Measurements from ENCODE around the gene ARHGEF28. TPM values are rescaled to one million over a fixed set of nuclear protein-coding genes. Genes with fewer than 3 reads are reported as not detected.

The ARHGEF28 gene
- total RNA-seq, 2 donors from 2014 or later: 7.6 to 8.0 TPM

DNA sequence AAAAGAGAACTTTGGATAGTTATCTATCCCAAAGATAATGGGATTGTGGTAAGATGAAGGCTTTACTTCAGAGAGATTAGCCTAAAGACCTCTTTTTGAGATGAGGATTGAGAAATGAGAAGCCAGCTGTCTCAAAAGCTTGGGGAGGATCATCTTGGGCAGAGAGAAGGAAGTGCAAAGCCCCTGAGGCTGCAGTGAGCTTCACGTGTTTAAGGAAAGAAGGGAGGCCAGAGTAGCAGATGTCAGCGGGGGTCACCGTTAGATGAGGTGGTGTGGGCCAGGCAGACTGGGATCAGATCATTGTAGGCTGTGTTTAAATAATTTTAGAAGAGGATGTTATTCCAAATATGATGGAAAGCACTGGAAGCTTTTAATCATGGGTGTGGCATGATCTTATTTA is 270.1 kb downstream of the ARHGEF28 start:
- DNase-seq: no peak
- H3K9me3 ChIP-seq: no peaks in the 10 kb centered on the region
- no peaks in the 10 kb centered on the region for H3K27me3 ChIP-seq
- TF ChIP-seq, protein P1, sequence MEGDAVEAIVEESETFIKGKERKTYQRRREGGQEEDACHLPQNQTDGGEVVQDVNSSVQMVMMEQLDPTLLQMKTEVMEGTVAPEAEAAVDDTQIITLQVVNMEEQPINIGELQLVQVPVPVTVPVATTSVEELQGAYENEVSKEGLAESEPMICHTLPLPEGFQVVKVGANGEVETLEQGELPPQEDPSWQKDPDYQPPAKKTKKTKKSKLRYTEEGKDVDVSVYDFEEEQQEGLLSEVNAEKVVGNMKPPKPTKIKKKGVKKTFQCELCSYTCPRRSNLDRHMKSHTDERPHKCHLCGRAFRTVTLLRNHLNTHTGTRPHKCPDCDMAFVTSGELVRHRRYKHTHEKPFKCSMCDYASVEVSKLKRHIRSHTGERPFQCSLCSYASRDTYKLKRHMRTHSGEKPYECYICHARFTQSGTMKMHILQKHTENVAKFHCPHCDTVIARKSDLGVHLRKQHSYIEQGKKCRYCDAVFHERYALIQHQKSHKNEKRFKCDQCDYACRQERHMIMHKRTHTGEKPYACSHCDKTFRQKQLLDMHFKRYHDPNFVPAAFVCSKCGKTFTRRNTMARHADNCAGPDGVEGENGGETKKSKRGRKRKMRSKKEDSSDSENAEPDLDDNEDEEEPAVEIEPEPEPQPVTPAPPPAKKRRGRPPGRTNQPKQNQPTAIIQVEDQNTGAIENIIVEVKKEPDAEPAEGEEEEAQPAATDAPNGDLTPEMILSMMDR (IDR thresholded peaks at IDR 0.05): no peak
- H3K4me1 ChIP-seq: no peaks in the 10 kb centered on the region
- no peak overlapping the region for H3K27ac ChIP-seq
- intact Hi-C loops (cut with DNase I): no loop called here
- no peaks in the 10 kb centered on the region for H3K36me3 ChIP-seq
- no peak overlapping the region for H3K9ac ChIP-seq (ENCODE audit: low read depth in 2 of 2, low read length in 2 of 2)
- no peak overlapping the region for H3K4me3 ChIP-seq

DNA sequence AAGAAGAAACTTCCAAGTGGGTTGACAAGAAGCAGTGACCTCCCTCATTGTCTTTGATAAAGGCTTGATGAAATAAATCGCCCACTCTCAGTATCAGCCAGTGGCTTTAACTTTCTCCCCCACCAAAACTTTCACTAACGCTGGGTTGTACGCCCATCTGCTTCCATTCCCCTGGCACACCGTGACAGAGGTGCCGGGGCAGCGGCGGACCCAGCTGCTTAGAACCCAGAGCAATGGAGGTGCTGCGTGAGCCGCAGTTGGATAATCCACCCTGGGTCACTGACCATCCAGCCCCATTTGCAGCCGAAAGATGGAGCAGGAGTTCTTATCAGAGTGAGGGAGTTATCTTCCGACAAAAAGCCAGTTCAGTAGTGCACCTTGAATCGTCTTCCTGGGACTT is 270.7 kb downstream of the ARHGEF28 start:
- intact Hi-C loops (cut with DNase I): no loop called here
- H3K4me1 ChIP-seq: no peaks in the 10 kb centered on the region
- no peaks in the 10 kb centered on the region for H3K27me3 ChIP-seq
- no peak overlapping the region for H3K27ac ChIP-seq
- DNase-seq: no peak
- TF ChIP-seq, protein P1 (IDR thresholded peaks at IDR 0.05): no peak
- no peaks in the 10 kb centered on the region for H3K36me3 ChIP-seq
- H3K4me3 ChIP-seq: no peak overlapping the region
- no peaks in the 10 kb centered on the region for H3K9me3 ChIP-seq
- H3K9ac ChIP-seq (ENCODE audit: low read depth in 2 of 2, low read length in 2 of 2): no peak overlapping the region

DNA sequence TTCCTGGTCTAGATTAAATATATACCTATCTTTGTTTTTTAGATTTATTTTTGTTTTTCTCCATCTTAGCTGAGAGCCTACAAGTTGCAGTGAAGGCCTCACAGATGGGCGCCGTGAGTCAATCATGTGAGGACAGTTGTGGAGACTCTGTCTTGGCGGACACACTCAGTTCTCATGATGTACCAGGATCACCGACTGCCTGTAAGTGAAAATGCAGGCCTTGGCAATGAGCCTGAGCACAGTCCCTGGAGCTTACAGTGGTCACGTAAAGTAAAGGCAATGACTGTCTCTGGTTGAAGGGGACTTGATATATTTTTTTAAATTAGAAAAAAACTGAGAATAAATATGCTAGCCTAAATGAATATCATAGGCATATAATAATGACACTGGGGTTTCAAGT is 271.9 kb downstream of the ARHGEF28 start:
- intact Hi-C loops (cut with DNase I): no loop called here
- Histone ChIP-seq H3K9me3 (no peaks in the 10 kb centered on the region), H3K4me3 (no peak overlapping the region), H3K36me3 (no peaks in the 10 kb centered on the region), H3K27ac (no peak overlapping the region), H3K9ac (ENCODE audit: low read depth in 2 of 2, low read length in 2 of 2) (no peak overlapping the region), H3K4me1 (no peaks in the 10 kb centered on the region), H3K27me3 (no peaks in the 10 kb centered on the region)
- no peak for DNase-seq
- TF ChIP-seq, protein P1 (IDR thresholded peaks at IDR 0.05): no peak

DNA sequence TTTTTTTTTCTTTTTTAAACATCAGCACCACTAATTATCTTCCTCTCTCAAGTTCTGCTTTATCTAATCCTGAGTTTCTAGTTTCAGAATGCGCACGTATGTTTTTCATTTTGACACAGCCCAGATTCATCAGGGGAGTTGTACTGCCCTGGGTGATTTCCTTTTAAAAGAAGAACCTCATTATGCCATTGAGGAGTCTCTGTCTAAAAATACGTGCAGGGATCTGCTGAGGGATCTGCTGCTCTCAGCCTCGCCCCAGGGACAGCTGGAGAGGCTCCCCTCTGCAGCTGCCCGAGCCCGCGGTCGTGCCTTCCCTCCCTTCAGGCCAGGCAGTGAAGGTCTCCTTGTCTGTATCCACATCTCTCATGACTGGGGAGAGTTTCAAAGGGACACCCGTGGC is 273.1 kb downstream of the ARHGEF28 start:
- no peak for DNase-seq
- Histone ChIP-seq H3K9ac (ENCODE audit: low read depth in 2 of 2, low read length in 2 of 2) (no peak overlapping the region), H3K36me3 (no peaks in the 10 kb centered on the region), H3K4me3 (no peak overlapping the region), H3K27ac (no peak overlapping the region), H3K4me1 (no peaks in the 10 kb centered on the region), H3K27me3 (no peaks in the 10 kb centered on the region), H3K9me3 (no peaks in the 10 kb centered on the region)
- intact Hi-C loops (cut with DNase I): no loop called here
- TF ChIP-seq, protein P1 (IDR thresholded peaks at IDR 0.05): no peak

DNA sequence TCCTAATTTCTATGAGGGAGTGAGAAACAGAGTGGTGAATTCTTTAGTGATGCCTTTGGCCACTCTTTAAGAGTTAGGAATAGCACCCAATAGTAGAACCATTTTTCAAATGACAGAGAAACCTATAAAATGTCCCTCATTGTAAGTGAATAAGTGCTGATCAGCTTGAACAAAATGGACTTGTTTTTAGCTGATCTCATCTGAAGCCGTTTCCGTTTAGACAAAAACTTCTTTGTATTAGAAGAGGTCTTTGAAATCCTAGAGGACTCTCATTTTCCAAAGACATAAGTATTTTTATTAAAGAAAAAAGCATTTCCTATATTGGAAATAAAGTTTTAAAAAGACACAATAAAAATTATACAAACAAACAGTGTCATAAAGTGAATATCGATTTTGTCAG is 273.9 kb downstream of the ARHGEF28 start:
- Histone ChIP-seq H3K27ac (no peak overlapping the region), H3K9me3 (no peaks in the 10 kb centered on the region), H3K27me3 (no peaks in the 10 kb centered on the region), H3K4me1 (no peaks in the 10 kb centered on the region), H3K9ac (ENCODE audit: low read depth in 2 of 2, low read length in 2 of 2) (no peak overlapping the region), H3K4me3 (no peak overlapping the region), H3K36me3 (no peaks in the 10 kb centered on the region)
- intact Hi-C loops (cut with DNase I): no loop called here
- no peak for DNase-seq
- TF ChIP-seq, protein P1 (IDR thresholded peaks at IDR 0.05): no peak

DNA sequence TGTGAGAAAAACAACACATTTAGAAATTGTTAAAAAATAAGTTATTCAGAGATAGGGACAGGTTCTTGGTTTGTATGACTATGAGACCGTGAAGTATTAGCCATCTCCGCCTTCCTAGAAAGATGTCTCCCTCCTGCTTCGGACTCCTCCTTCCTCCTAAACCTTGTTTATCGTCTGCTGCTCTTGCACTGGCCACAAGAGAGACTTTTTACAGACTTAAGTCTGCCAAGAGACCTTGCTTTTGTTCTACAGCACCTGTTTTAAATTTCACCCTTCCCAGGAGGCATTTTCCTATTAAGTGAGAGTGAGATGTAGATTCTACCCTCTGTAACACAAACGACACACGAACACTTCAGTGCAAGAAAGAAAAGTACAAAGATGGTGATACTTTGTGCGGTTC is 274.6 kb downstream of the ARHGEF28 start:
- no peak overlapping the region for H3K4me3 ChIP-seq
- no peaks in the 10 kb centered on the region for H3K36me3 ChIP-seq
- no peak for DNase-seq
- TF ChIP-seq, protein P1 (IDR thresholded peaks at IDR 0.05): no peak
- H3K9ac ChIP-seq (ENCODE audit: low read depth in 2 of 2, low read length in 2 of 2): no peak overlapping the region
- H3K27ac ChIP-seq: no peak overlapping the region
- H3K4me1 ChIP-seq: no peaks in the 10 kb centered on the region
- intact Hi-C loops (cut with DNase I): no loop called here
- no peaks in the 10 kb centered on the region for H3K27me3 ChIP-seq
- H3K9me3 ChIP-seq: no peaks in the 10 kb centered on the region

All from colonic mucosa (tissue), 4 donors.